GM12878 (cell line): ENCODE measurements around the gene ICAM2. TPM values are rescaled to one million over a fixed set of nuclear protein-coding genes. Genes with fewer than 3 reads are reported as not detected.

ENCODE experiments used
- ATAC-seq: fragments of 200-7000 bp; cut with Tn5 transposase; 3 replicates; pipeline ENCODE4 v1.9.1; 2020; ENCODE audit warnings: mild to moderate bottlenecking, moderate library complexity
- BruUV-seq: library from RNA; stranded (reverse); fragments of 400-500 nt; replicated peaks from 2 replicates; lab custom pipeline; 2021; lab: Mats Ljungman, UMichigan
- CTCF ChIA-PET: fragments of 300-600 bp; sonication (Branson Sonifier 250); formaldehyde crosslinking; extraction: SDS; loops from one replicate; lab custom pipeline; 2021; ENCODE audit warnings: inconsistent platforms; lab: Yijun Ruan, JAX
- POLR2A ChIA-PET: fragments of 350-600 bp; formaldehyde crosslinking; extraction: SDS; loops from one replicate; lab custom pipeline; 2021; ENCODE audit warnings: inconsistent platforms; lab: Charles Lee
- RAD21 ChIA-PET: fragments of 300-600 bp; sonication (Branson Sonifier 250); formaldehyde crosslinking; loops from one replicate; lab custom pipeline; 2023; ENCODE audit warnings: antibody characterized with exemption; ENCODE audit not compliant: unreplicated experiment; lab: Charles Lee
- SMC1A ChIA-PET: fragments of 300-600 bp; sonication (Branson Sonifier 250); formaldehyde crosslinking; loops from one replicate; lab custom pipeline; 2023; ENCODE audit not compliant: unreplicated experiment, uncharacterized antibody; lab: Charles Lee
- DNase-seq: peaks from one replicate; pipeline ENCODE4 v3.0.0-alpha.2; 2011; ENCODE audit warnings: low read depth, low spot score
- FAIRE-seq: peaks from 3 replicates; lab custom pipeline; 2011; peaks lifted over from hg19 to GRCh38; lab: Jason Lieb, UNC
- H2AFZ ChIP-seq: 2 replicates; pipeline ENCODE4 v1.6.0; 2011; ENCODE audit warnings: low read depth, low read length, control low read depth; ENCODE audit not compliant: control insufficient read depth
- H3K27ac ChIP-seq: 2 replicates; pipeline ENCODE4 v1.5.1; 2011; ENCODE audit warnings: control low read depth; ENCODE audit not compliant: control insufficient read depth, insufficient read depth
- H3K27me3 ChIP-seq, 2 experiments: replicated peaks in 1 of 2; 2 replicates each; pipeline versions ENCODE4 v1.6.0 to v1.6.1; 2011; ENCODE audit warnings: low read length in 1 of 2; ENCODE audit not compliant: control insufficient read depth in 2 of 2, insufficient read depth in 2 of 2
- H3K36me3 ChIP-seq, 2 experiments: 2 replicates each; pipeline ENCODE4 v1.5.1; 2011; ENCODE audit warnings: low read length in 1 of 2; ENCODE audit not compliant: control insufficient read depth in 2 of 2, insufficient read depth in 2 of 2
- H3K4me1 ChIP-seq: 2 replicates; pipeline ENCODE4 v1.6.1; 2011; ENCODE audit warnings: mild to moderate bottlenecking, low read length, moderate library complexity, mixed read lengths; ENCODE audit not compliant: control insufficient read depth, insufficient read depth
- H3K4me2 ChIP-seq: 2 replicates; pipeline ENCODE4 v1.6.0; 2011; ENCODE audit warnings: control low read depth; ENCODE audit not compliant: control insufficient read depth, insufficient read depth
- H3K4me3 ChIP-seq: fragments of 200-600 bp; sonication (generic); 2 replicates; pipeline ENCODE4 v1.5.1; 2016
- H3K79me2 ChIP-seq: 2 replicates; pipeline ENCODE4 v1.6.0; 2011; ENCODE audit warnings: low read length; ENCODE audit not compliant: control insufficient read depth, insufficient read depth
- H3K9ac ChIP-seq: 2 replicates; pipeline ENCODE4 v1.8.0; 2011; ENCODE audit warnings: low read length, control low read depth, mixed read lengths; ENCODE audit not compliant: control insufficient read depth, insufficient read depth
- H3K9me3 ChIP-seq: replicated peaks from 3 replicates; pipeline ENCODE4 v1.5.1; 2011; ENCODE audit warnings: mild to moderate bottlenecking, low read length; ENCODE audit not compliant: control insufficient read depth, insufficient read depth
- H4K20me1 ChIP-seq: 2 replicates; pipeline ENCODE4 v1.6.0; 2011; ENCODE audit not compliant: control insufficient read depth, insufficient read depth
- BACH1 ChIP-seq: fragments of 450-650 bp; IDR thresholded peaks from 2 replicates; pipeline ENCODE4 v1.6.1; 2017; ENCODE audit warnings: mild to moderate bottlenecking, borderline replicate concordance
- CREM ChIP-seq: IDR thresholded peaks from 2 replicates; pipeline ENCODE4 v1.6.1; 2014; ENCODE audit warnings: antibody characterized with exemption, low read depth
- EED ChIP-seq: sonication (generic); IDR thresholded peaks from 2 replicates; pipeline ENCODE4 v1.6.1; 2016; ENCODE audit warnings: antibody characterized with exemption, low read depth
- EP300 ChIP-seq, 2 experiments: fragments of 150-350 bp in 1 of 2; IDR thresholded peaks; 2 replicates each; pipeline ENCODE4 v1.6.1; 2011 to 2012; ENCODE audit warnings: low read depth in 2 of 2, low read length in 2 of 2, borderline replicate concordance in 1 of 2, improper control_type of control experiment in 1 of 2, inconsistent platforms in 1 of 2; ENCODE audit not compliant: control insufficient read depth in 1 of 2
- GABPA ChIP-seq: IDR thresholded peaks from 2 replicates; pipeline ENCODE4 v1.6.1; 2014; ENCODE audit warnings: antibody characterized with exemption, low read depth, mild to moderate bottlenecking, inconsistent platforms
- HDGF ChIP-seq: fragments of 450-650 bp; IDR thresholded peaks from 2 replicates; pipeline ENCODE4 v1.6.1; 2016; ENCODE audit warnings: antibody characterized with exemption
- IKZF1 ChIP-seq: fragments of 450-650 bp; conservative IDR thresholded peaks from 2 replicates; pipeline ENCODE4 v1.6.1; 2017; ENCODE audit warnings: antibody characterized with exemption, mild to moderate bottlenecking
- IKZF2 ChIP-seq, 2 experiments: fragments of 450-650 bp; IDR thresholded peaks; 2 replicates each; pipeline ENCODE4 v1.6.1; 2017; ENCODE audit warnings: mild to moderate bottlenecking in 2 of 2, moderate library complexity in 2 of 2
- IRF3 ChIP-seq: fragments of 450-650 bp; IDR thresholded peaks from 2 replicates; pipeline ENCODE4 v1.6.1; 2014; ENCODE audit warnings: mild to moderate bottlenecking
- IRF4 ChIP-seq: IDR thresholded peaks from 2 replicates; pipeline ENCODE4 v1.6.1; 2011; ENCODE audit warnings: low read depth, low read length
- JUNB ChIP-seq: IDR thresholded peaks from 2 replicates; pipeline ENCODE4 v1.6.1; 2016; ENCODE audit warnings: antibody characterized with exemption, mild to moderate bottlenecking
- JUND ChIP-seq: IDR thresholded peaks from 2 replicates; pipeline ENCODE4 v1.6.1; 2012; ENCODE audit warnings: low read depth, mild to moderate bottlenecking, low read length, improper control_type of control experiment, moderate library complexity
- MXI1 ChIP-seq: fragments of 150-350 bp; IDR thresholded peaks from 2 replicates; pipeline ENCODE4 v1.6.1; 2011; ENCODE audit warnings: low read depth, mild to moderate bottlenecking, inconsistent platforms, low read length, improper control_type of control experiment
- NFIC ChIP-seq: IDR thresholded peaks from 2 replicates; pipeline ENCODE4 v1.6.1; 2012; ENCODE audit warnings: low read depth, mild to moderate bottlenecking, inconsistent platforms, low read length, moderate library complexity
- NR2F1 ChIP-seq: fragments of 450-650 bp; conservative IDR thresholded peaks from 2 replicates; pipeline ENCODE4 v1.6.1; 2017; ENCODE audit warnings: mild to moderate bottlenecking
- RUNX3 ChIP-seq: IDR thresholded peaks from 2 replicates; pipeline ENCODE4 v1.6.1; 2012; ENCODE audit warnings: low read length, inconsistent platforms
- TCF3 ChIP-seq: IDR thresholded peaks from 2 replicates; pipeline ENCODE4 v1.6.1; 2012; ENCODE audit warnings: low read depth, mild to moderate bottlenecking, low read length, borderline replicate concordance; ENCODE audit not compliant: insufficient read depth
- WRNIP1 ChIP-seq: IDR thresholded peaks from 2 replicates; pipeline ENCODE4 v1.6.1; 2011; ENCODE audit warnings: low read depth, low read length, improper control_type of control experiment, borderline replicate concordance
- WGBS: methylation state at CpG from one replicate; pipeline ENCODE4 v1.1.6; 2016; ENCODE audit warnings: low lambda C conversion rate; ENCODE audit not compliant: insufficient replicate concordance, insufficient coverage; ENCODE audit errors: missing lambda C conversion rate; 5-methylcytosine and 5-hydroxymethylcytosine counted together
- in situ Hi-C: fragments of 300-500 bp; cut with MboI; formaldehyde crosslinking; loops from 9 replicates; pipeline ENCODE4 v1.14.3; 2018; ENCODE audit warnings: mixed read lengths
- intact Hi-C: fragments of 100-400 bp; cut with micrococcal nuclease; formaldehyde crosslinking; loops from one replicate; pipeline ENCODE4 v1.14.2; 2022; ENCODE audit not compliant: unreplicated experiment
- polyA plus RNA-seq, 11 experiments: library from polyadenylated mRNA; depleted of rRNA in 4 of 11; unstranded in 6 of 11; stranded (reverse) in 5 of 11; fragments of >200 nt; fragmentation: Nextera tagmentation in 4 of 11; fragmentation: Illumina TruSeq in 1 of 11; extraction: Ambion mirVana in 4 of 11; extraction: Trizol in 1 of 11; gene quantifications; 1 replicate in 1 of 11; 2 replicates in 10 of 11; pipeline versions ENCODE4 v1.2.1 to v1.2.3, GENCODE V29; 2011 to 2016; ENCODE audit warnings: inconsistent platforms in 2 of 11, missing spikeins in 2 of 11, low read depth in 1 of 11
- total RNA-seq, 4 experiments: library from RNA; depleted of rRNA in 3 of 4; stranded (reverse); fragments of >200 nt in 3 of 4; fragmentation: Illumina TruSeq in 1 of 4; extraction: Trizol in 1 of 4; gene quantifications; 2 replicates each; pipeline versions ENCODE4 v1.2.1 to v1.2.3, GENCODE V29; 2013 to 2021
- TF ChIP-seq, protein P1 (sequence below): fragments of 450-650 bp; IDR thresholded peaks from 2 replicates; pipeline ENCODE4 v1.6.1; 2016; ENCODE audit warnings: mild to moderate bottlenecking, moderate library complexity, borderline replicate concordance

The ICAM2 gene
- total and polyA plus RNA-seq, 10 of the 15 experiments (the other 5 are each of a cell fraction or from before 2014, with no cell fraction given): 23.6 to 108 (median 58.1) TPM

GRCh38 chr17:64061178-64061898, 40.9 kb upstream of the ICAM2 start:
- Histone ChIP-seq H3K4me1 (peaks cover 44% of the 10 kb centered on the region), H3K79me2 (no peaks in the 10 kb centered on the region), H3K9me3 (no peaks in the 10 kb centered on the region), H3K27me3 (no peaks in the 10 kb centered on the region), H3K27ac (peak overlapping the region; percentile 73), H2AFZ (no peak overlapping the region), H4K20me1 (no peaks in the 10 kb centered on the region), H3K4me2 (peak overlapping the region; percentile 12), H3K4me3 (no peak overlapping the region), H3K36me3 (peaks cover 7 to 17% of the 10 kb centered on the region in 2 experiments), H3K9ac (peak overlapping the region; percentile 45)
- FAIRE-seq (peak; percentile 57), ATAC-seq (peak; percentile 77), DNase-seq (peak; percentile 68)
- ChIA-PET RAD21 (interaction anchor here (0.7 to 7.4 kb wide), 6 partner anchors 13 to 115 kb away, joined by 3 to 120 read pairs (median 12); partner anchors contain the start of gene ERN1), SMC1A (interaction anchor here (1.1 to 10.0 kb wide), 9 partner anchors 8 to 70 kb away, joined by 3 to 151 read pairs (median 10); partner anchors contain the start of genes ERN1 and ICAM2), CTCF (interaction anchor here (0.8 to 8.9 kb wide), 11 partner anchors 9 to 150 kb away, joined by 3 to 140 read pairs (median 8); partner anchors contain the start of genes CSHL1, ERN1 and ICAM2), POLR2A (interaction anchor here (0.5 to 4.6 kb wide), 9 partner anchors 14 to 212 kb away, joined by 3 to 29 read pairs (median 4); no protein-coding TSS in a partner anchor)
- intact Hi-C loops (no loop called here), in situ Hi-C loops (no loop called here)
- BruUV-seq: no TSS peak
- 43% methylated on average over 5 of the region's 5 CpGs for WGBS
- TF ChIP-seq RUNX3: peak; percentile 45
- 0 out of 2 replicates have a peak, but pooled peaks have one; percentile 9 for TF ChIP-seq IRF4
- TF ChIP-seq CREM: peak; percentile 26; the same call in 1 of the 2 replicates
- TF ChIP-seq NR2F1: peak; percentile 72
- TF ChIP-seq JUNB: peak; percentile 82
- TF ChIP-seq IKZF1: peak; percentile 46
- no peak for TF ChIP-seq IRF3
- peak in 1 of 2 experiments; percentile 45; a peak in 1 of 4 replicates for TF ChIP-seq EP300 (IDR thresholded peaks at IDR 0.05; ENCODE audit: borderline replicate concordance in 1 of 2, control insufficient read depth in 1 of 2, low read depth in 2 of 2, low read length in 2 of 2)
- 0 out of 2 replicates have a peak, but pooled peaks have one; percentile 22 for TF ChIP-seq JUND
- peak; percentile 30; the same call in 1 of the 2 replicates for TF ChIP-seq BACH1
- TF ChIP-seq NFIC: peak; percentile 69
- TF ChIP-seq TCF3: 0 out of 2 replicates have a peak, but pooled peaks have one; percentile 15
- peak; percentile 72 to 79; a peak in 3 of 4 replicates for TF ChIP-seq IKZF2 (IDR thresholded peaks at IDR 0.05)
- peak; percentile 84 for TF ChIP-seq EED
- TF ChIP-seq GABPA: no peak
- TF ChIP-seq HDGF: no peak
- no peak for TF ChIP-seq MXI1
- TF ChIP-seq, protein P1, sequence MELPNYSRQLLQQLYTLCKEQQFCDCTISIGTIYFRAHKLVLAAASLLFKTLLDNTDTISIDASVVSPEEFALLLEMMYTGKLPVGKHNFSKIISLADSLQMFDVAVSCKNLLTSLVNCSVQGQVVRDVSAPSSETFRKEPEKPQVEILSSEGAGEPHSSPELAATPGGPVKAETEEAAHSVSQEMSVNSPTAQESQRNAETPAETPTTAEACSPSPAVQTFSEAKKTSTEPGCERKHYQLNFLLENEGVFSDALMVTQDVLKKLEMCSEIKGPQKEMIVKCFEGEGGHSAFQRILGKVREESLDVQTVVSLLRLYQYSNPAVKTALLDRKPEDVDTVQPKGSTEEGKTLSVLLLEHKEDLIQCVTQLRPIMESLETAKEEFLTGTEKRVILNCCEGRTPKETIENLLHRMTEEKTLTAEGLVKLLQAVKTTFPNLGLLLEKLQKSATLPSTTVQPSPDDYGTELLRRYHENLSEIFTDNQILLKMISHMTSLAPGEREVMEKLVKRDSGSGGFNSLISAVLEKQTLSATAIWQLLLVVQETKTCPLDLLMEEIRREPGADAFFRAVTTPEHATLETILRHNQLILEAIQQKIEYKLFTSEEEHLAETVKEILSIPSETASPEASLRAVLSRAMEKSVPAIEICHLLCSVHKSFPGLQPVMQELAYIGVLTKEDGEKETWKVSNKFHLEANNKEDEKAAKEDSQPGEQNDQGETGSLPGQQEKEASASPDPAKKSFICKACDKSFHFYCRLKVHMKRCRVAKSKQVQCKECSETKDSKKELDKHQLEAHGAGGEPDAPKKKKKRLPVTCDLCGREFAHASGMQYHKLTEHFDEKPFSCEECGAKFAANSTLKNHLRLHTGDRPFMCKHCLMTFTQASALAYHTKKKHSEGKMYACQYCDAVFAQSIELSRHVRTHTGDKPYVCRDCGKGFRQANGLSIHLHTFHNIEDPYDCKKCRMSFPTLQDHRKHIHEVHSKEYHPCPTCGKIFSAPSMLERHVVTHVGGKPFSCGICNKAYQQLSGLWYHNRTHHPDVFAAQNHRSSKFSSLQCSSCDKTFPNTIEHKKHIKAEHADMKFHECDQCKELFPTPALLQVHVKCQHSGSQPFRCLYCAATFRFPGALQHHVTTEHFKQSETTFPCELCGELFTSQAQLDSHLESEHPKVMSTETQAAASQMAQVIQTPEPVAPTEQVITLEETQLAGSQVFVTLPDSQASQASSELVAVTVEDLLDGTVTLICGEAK: no peak
- TF ChIP-seq WRNIP1: 0 out of 2 replicates have a peak, but pooled peaks have one; percentile 74
